GM18520 (cell line): ENCODE data around the gene OR2S2.

ENCODE experiments used
- ATAC-seq: cut with Tn5 transposase; IDR thresholded peaks from one replicate; pipeline ENCODE4 v1.9.1; 2021; ENCODE audit not compliant: unreplicated experiment

The OR2S2 gene

GRCh38 chr9:35962126-35962906 is 4.4 kb upstream of the OR2S2 start:
- ATAC-seq, result no peak

GRCh38 chr9:35960039-35960655 is 2.2 kb upstream of the OR2S2 start:
- no peak for ATAC-seq

GRCh38 chr9:35956651-35957050 is 1.3 kb downstream of the OR2S2 start:
- no peak for ATAC-seq

- ATAC-seq, result no peak
Observed at GRCh38 chr9:35954942-35955546, 2.9 kb downstream of the OR2S2 start.

- ATAC-seq, result no peak
Observed at GRCh38 chr9:35952526-35953191, 5.3 kb downstream of the OR2S2 start.

- ATAC-seq, result no peak
Observed at GRCh38 chr9:35951736-35952135, 6.2 kb downstream of the OR2S2 start.

- ATAC-seq, result no peak
Observed at GRCh38 chr9:35948901-35949318, 9.0 kb downstream of the OR2S2 start.

- no peak for ATAC-seq
Observed at GRCh38 chr9:35948451-35948850, 9.5 kb downstream of the OR2S2 start.

GRCh38 chr9:35945341-35946018 is 12.5 kb downstream of the OR2S2 start:
- no peak for ATAC-seq

- no peak for ATAC-seq
Observed at GRCh38 chr9:35944841-35945240, 13.1 kb downstream of the OR2S2 start.

- no peak for ATAC-seq
Observed at GRCh38 chr9:35944173-35944572, 13.8 kb downstream of the OR2S2 start.

GRCh38 chr9:35942286-35942685 is 15.7 kb downstream of the OR2S2 start:
- no peak for ATAC-seq

GRCh38 chr9:35940458-35941407 is 17.2 kb downstream of the OR2S2 start:
- no peak for ATAC-seq

GRCh38 chr9:35939679-35940250 is 18.2 kb downstream of the OR2S2 start:
- ATAC-seq, result no peak

GRCh38 chr9:35938474-35939356 is 19.2 kb downstream of the OR2S2 start:
- no peak for ATAC-seq

GRCh38 chr9:35937227-35937626 is 20.7 kb downstream of the OR2S2 start:
- ATAC-seq, result no peak

GRCh38 chr9:35935755-35936509 is 22.0 kb downstream of the OR2S2 start:
- ATAC-seq, result no peak

- ATAC-seq, result no peak
Observed at GRCh38 chr9:35935261-35935660, 22.7 kb downstream of the OR2S2 start.
